Keratinocyte (primary cell): ENCODE results near the gene SLC6A8.
"Not testable (repeated sequence)": the region's sequence is repeated elsewhere in the genome, so short reads cannot be mapped to it uniquely, and the experiment has no call there.

Experiments used
- CTCF ChIP-seq, 3 experiments: IDR thresholded peaks in 1 of 3; conservative IDR thresholded peaks in 1 of 3; optimal IDR thresholded peaks in 1 of 3; 2 replicates in 2 of 3; 3 replicates in 1 of 3; pipeline versions ENCODE3 to v1.5.1; 2011; ENCODE audit warnings: low read length in 3 of 3, mild to moderate bottlenecking in 3 of 3, moderate library complexity in 2 of 3, control low read depth in 1 of 3, inconsistent platforms in 1 of 3; ENCODE audit not compliant: insufficient read depth in 2 of 3; ENCODE audit errors: extremely low read depth in 1 of 3
- EZH2 ChIP-seq: IDR thresholded peaks from one replicate; pipeline ENCODE4 v1.6.1; 2012; ENCODE audit warnings: inconsistent platforms, mild to moderate bottlenecking, low read length, moderate library complexity

GRCh38 chrX:153742796-153743467 lies 55.2 kb downstream of the SLC6A8 start:
- not testable (repeated sequence) for TF ChIP-seq EZH2; CTCF (optimal IDR thresholded peaks at IDR 0.05 in 1 of 3, IDR thresholded peaks at IDR 0.05 in 1 of 3, conservative IDR thresholded peaks at IDR 0.05 in 1 of 3; ENCODE audit: extremely low read depth in 1 of 3, insufficient read depth in 2 of 3, low read length in 3 of 3)
